Caco-2 (cell line): ENCODE measurements around the gene NADK2. TPM values are rescaled to one million over a fixed set of nuclear protein-coding genes. Genes with fewer than 3 reads are reported as not detected.

Experiments used
- BruUV-seq: library from RNA; stranded (reverse); fragments of 400-500 nt; replicated peaks from 2 replicates; lab custom pipeline; 2021; lab: Mats Ljungman, UMichigan
- CTCF ChIA-PET: fragments of 300-600 bp; sonication (Branson Sonifier 250); formaldehyde crosslinking; loops from one replicate; lab custom pipeline; 2022; ENCODE audit warnings: antibody characterized with exemption; lab: Charles Lee
- POLR2A ChIA-PET: fragments of 300-600 bp; sonication (Branson Sonifier 250); formaldehyde crosslinking; loops from one replicate; lab custom pipeline; 2022; ENCODE audit warnings: antibody characterized with exemption; lab: Charles Lee
- DNase-seq, 2 experiments: peaks; one replicate each; pipeline versions ENCODE4 v3.0.0 to v3.0.0-alpha.2; 2020 to 2022
- H3K27me3 ChIP-seq: replicated peaks from 2 replicates; pipeline ENCODE4 v1.6.0; 2011; ENCODE audit warnings: low read length; ENCODE audit not compliant: control insufficient read depth, insufficient read depth
- H3K36me3 ChIP-seq: 2 replicates; pipeline ENCODE4 v1.5.1; 2011; ENCODE audit warnings: low read length; ENCODE audit not compliant: control insufficient read depth, insufficient read depth
- H3K4me1 ChIP-seq: fragments of 250-450 bp; sonication (Bioruptor Pico); 2 replicates; pipeline ENCODE4 v1.5.1; 2020; ENCODE audit warnings: mild to moderate bottlenecking
- H3K4me3 ChIP-seq: 2 replicates; pipeline ENCODE4 v1.5.1; 2011; ENCODE audit warnings: low read depth, mild to moderate bottlenecking, control low read depth, low read length
- H3K9me3 ChIP-seq: fragments of 250-450 bp; sonication (Bioruptor Pico); 2 replicates; pipeline ENCODE4 v1.5.1; 2020; ENCODE audit warnings: mild to moderate bottlenecking, moderate library complexity
- H3K27ac Mint-ChIP-seq: one replicate; pipeline ENCODE4 v1.8.0; 2022; ENCODE audit warnings: mixed read lengths; ENCODE audit not compliant: unreplicated experiment
- H3K27me3 Mint-ChIP-seq: one replicate; pipeline ENCODE4 v1.8.0; 2022; ENCODE audit warnings: mixed read lengths; ENCODE audit not compliant: insufficient read depth, unreplicated experiment
- H3K36me3 Mint-ChIP-seq: one replicate; pipeline ENCODE4 v1.8.0; 2022; ENCODE audit warnings: mild to moderate bottlenecking, mixed read lengths; ENCODE audit not compliant: insufficient read depth, unreplicated experiment
- H3K4me1 Mint-ChIP-seq: one replicate; pipeline ENCODE4 v1.8.0; 2022; ENCODE audit warnings: low read depth, mixed read lengths; ENCODE audit not compliant: unreplicated experiment
- H3K4me3 Mint-ChIP-seq: one replicate; pipeline ENCODE4 v1.8.0; 2022; ENCODE audit warnings: mild to moderate bottlenecking, moderate library complexity, mixed read lengths; ENCODE audit not compliant: unreplicated experiment
- H3K9me3 Mint-ChIP-seq: one replicate; pipeline ENCODE4 v1.8.0; 2022; ENCODE audit warnings: mixed read lengths; ENCODE audit not compliant: unreplicated experiment
- intact Hi-C: fragments of 100-400 bp; cut with micrococcal nuclease; formaldehyde crosslinking; loops from one replicate; pipeline ENCODE4 v1.10.0; 2022; ENCODE audit not compliant: unreplicated experiment
- total RNA-seq: library from RNA; stranded (reverse); gene quantifications from 2 replicates; pipeline ENCODE4 v1.2.3, GENCODE V29; 2022
- TF ChIP-seq, protein P1 (sequence below), 2 experiments: fragments of 200-600 bp in 1 of 2; IDR thresholded peaks; 1 replicate in 1 of 2; 2 replicates in 1 of 2; pipeline versions ENCODE4 v1.5.1 to v1.8.0; 2011 to 2022; ENCODE audit warnings: antibody characterized with exemption in 1 of 2, control low read depth in 1 of 2, inconsistent platforms in 1 of 2, low read depth in 1 of 2, low read length in 1 of 2, mild to moderate bottlenecking in 1 of 2, moderate library complexity in 1 of 2; ENCODE audit not compliant: insufficient read depth in 1 of 2, severe bottlenecking in 1 of 2, unreplicated experiment in 1 of 2

Gene NADK2
- total RNA-seq, 1 experiment from 2014 or later, result 79.4 TPM

DNA sequence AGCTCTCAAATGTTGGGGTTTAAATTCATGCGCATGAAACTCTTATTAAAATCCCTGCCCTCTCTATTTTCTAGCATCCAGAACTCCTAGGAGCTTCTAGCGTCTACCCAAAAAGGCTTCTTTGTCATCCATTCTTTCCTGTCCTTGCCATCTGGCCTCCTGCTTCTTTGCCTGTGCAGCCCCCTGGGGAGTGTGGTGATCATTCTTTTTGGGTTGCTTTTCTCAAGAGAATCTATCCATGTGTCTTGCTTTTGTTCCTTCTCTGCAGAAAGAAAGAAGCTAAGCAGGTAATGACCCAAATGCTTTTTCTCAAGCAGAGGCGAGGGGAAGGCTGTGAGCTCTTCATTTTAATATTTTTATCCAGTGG lies 63.2 kb downstream of the NADK2 start:
- H3K4me3 ChIP-seq, result no peak overlapping the region
- H3K27me3 Mint-ChIP-seq, result no peaks in the 10 kb centered on the region
- TF ChIP-seq, protein P1, sequence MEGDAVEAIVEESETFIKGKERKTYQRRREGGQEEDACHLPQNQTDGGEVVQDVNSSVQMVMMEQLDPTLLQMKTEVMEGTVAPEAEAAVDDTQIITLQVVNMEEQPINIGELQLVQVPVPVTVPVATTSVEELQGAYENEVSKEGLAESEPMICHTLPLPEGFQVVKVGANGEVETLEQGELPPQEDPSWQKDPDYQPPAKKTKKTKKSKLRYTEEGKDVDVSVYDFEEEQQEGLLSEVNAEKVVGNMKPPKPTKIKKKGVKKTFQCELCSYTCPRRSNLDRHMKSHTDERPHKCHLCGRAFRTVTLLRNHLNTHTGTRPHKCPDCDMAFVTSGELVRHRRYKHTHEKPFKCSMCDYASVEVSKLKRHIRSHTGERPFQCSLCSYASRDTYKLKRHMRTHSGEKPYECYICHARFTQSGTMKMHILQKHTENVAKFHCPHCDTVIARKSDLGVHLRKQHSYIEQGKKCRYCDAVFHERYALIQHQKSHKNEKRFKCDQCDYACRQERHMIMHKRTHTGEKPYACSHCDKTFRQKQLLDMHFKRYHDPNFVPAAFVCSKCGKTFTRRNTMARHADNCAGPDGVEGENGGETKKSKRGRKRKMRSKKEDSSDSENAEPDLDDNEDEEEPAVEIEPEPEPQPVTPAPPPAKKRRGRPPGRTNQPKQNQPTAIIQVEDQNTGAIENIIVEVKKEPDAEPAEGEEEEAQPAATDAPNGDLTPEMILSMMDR (IDR thresholded peaks at IDR 0.05; ENCODE audit: insufficient read depth in 1 of 2, low read depth in 1 of 2, low read length in 1 of 2, severe bottlenecking in 1 of 2, unreplicated experiment in 1 of 2), result no peak
- CTCF ChIA-PET, result interaction anchor here (0.6 to 1.6 kb wide), 7 partner anchors 18 to 130 kb away, joined by 3 to 30 read pairs (median 4); partner anchors contain the start of genes NADK2 and SKP2
- peaks cover 93% of the 10 kb centered on the region for H3K36me3 Mint-ChIP-seq
- no peak overlapping the region for H3K4me3 Mint-ChIP-seq
- 0 out of 2 replicates have a peak, but pooled peaks cover 1% of the 10 kb centered on the region for H3K36me3 ChIP-seq
- H3K4me1 ChIP-seq, result peaks cover 27% of the 10 kb centered on the region
- peaks cover 44% of the 10 kb centered on the region for H3K4me1 Mint-ChIP-seq
- no peak for DNase-seq
- H3K9me3 ChIP-seq, result peaks cover 4% of the 10 kb centered on the region; the same call in 1 of the 2 replicates
- H3K27me3 ChIP-seq, result no peaks in the 10 kb centered on the region
- H3K27ac Mint-ChIP-seq, result peak overlapping the region; percentile 30
- POLR2A ChIA-PET, result no interaction called here
- no peaks in the 10 kb centered on the region for H3K9me3 Mint-ChIP-seq
- intact Hi-C loops, result loop anchor here (1.0 kb wide), 4 partner anchors 63 to 220 kb away; partner anchors contain the start of gene NADK2
- no TSS peak for BruUV-seq

DNA sequence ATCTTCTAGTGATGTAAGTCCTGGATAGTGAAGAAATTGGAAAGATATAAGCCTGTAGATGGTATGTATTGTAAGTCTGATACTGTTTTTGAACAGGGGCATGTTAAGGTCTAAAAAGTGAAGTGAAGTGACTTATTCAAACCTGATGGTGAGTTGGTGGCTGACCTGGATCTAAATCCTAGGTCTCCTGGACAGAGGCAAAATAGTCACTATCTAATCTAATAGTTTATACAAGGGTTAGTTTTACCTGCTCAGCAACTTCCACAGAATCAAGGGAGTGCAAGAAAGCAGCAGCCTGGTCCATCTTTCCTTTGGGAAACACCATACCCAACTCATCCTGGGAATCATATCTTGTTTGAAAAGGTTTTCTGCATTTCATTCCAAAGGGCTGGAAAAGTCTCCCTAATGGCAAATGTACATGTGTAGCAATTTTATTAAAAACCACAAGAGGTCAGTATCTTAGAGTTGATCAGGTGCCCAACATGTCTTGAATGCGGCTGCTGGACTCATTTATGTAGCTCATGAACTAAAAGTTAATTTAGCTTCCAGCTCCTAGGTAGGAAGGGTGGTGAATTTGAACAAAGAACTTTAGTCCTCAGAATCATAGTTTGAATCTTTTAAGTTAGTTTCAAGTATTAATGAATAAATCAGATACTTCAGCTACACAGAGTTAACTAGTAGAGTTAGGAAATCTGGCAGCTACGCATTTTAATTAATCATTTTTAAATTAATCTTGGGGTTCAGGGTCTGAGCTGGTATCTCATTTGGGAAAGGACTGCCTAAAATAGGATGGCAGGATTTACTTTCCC lies 63.8 kb downstream of the NADK2 start:
- Histone ChIP-seq H3K36me3 (0 out of 2 replicates have a peak, but pooled peaks cover 1% of the 10 kb centered on the region), H3K4me3 (no peak overlapping the region), H3K9me3 (peaks cover 4% of the 10 kb centered on the region; the same call in 1 of the 2 replicates), H3K4me1 (peaks cover 27% of the 10 kb centered on the region), H3K27me3 (no peaks in the 10 kb centered on the region)
- DNase-seq, result peak in 1 of 2 experiments; percentile 24
- no peak overlapping the region for H3K4me3 Mint-ChIP-seq
- H3K27ac Mint-ChIP-seq, result no peak overlapping the region
- H3K9me3 Mint-ChIP-seq, result no peaks in the 10 kb centered on the region
- peaks cover 44% of the 10 kb centered on the region for H3K4me1 Mint-ChIP-seq
- CTCF ChIA-PET, result interaction anchor here (0.6 to 1.6 kb wide), 9 partner anchors 17 to 130 kb away, joined by 3 to 30 read pairs (median 3); partner anchors contain the start of genes NADK2 and SKP2
- H3K36me3 Mint-ChIP-seq, result peaks cover 92% of the 10 kb centered on the region
- BruUV-seq, result no TSS peak
- intact Hi-C loops, result loop anchor here (1.0 kb wide), 4 partner anchors 63 to 220 kb away; partner anchors contain the start of gene NADK2
- POLR2A ChIA-PET, result no interaction called here
- no peaks in the 10 kb centered on the region for H3K27me3 Mint-ChIP-seq
- TF ChIP-seq, protein P1 (IDR thresholded peaks at IDR 0.05; ENCODE audit: insufficient read depth in 1 of 2, low read depth in 1 of 2, low read length in 1 of 2, severe bottlenecking in 1 of 2, unreplicated experiment in 1 of 2), result peak; percentile 50 to 61

DNA sequence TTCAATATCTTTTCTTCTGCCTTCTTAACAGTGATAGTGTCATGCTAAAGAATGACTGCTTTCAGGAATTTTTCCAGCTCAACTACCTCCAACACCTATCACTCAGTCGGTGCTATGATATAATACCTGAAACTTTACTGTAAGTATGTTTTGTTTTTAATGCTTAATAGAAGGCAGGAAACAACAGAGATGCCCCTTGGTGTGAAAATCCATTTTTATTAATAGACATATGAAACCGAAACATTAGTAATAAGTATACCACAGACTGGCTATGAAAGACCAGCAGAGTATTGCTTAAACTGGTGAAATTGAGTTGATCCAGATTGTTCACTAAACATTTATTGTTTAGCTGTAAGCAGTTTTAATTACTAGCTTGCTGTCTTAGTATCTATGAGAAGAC lies 64.6 kb downstream of the NADK2 start:
- intact Hi-C loops, result no loop called here
- Mint-ChIP-seq H3K36me3 (peaks cover 89% of the 10 kb centered on the region), H3K4me3 (no peak overlapping the region), H3K4me1 (peaks cover 44% of the 10 kb centered on the region), H3K9me3 (no peaks in the 10 kb centered on the region), H3K27ac (no peak overlapping the region), H3K27me3 (no peaks in the 10 kb centered on the region)
- ChIA-PET CTCF (interaction anchor here (0.7 to 1.6 kb wide), 3 partner anchors 28 to 98 kb away, joined by 3 to 30 read pairs (median 4); no protein-coding TSS in a partner anchor), POLR2A (no interaction called here)
- Histone ChIP-seq H3K4me3 (no peak overlapping the region), H3K4me1 (peaks cover 27% of the 10 kb centered on the region), H3K27me3 (no peaks in the 10 kb centered on the region), H3K36me3 (0 out of 2 replicates have a peak, but pooled peaks cover 1% of the 10 kb centered on the region), H3K9me3 (peaks cover 1% of the 10 kb centered on the region; the same call in 1 of the 2 replicates)
- TF ChIP-seq, protein P1 (IDR thresholded peaks at IDR 0.05; ENCODE audit: insufficient read depth in 1 of 2, low read depth in 1 of 2, low read length in 1 of 2, severe bottlenecking in 1 of 2, unreplicated experiment in 1 of 2), result no peak
- no peak for DNase-seq
- BruUV-seq, result no TSS peak
